GM21717 (cell line): ENCODE results near the gene TTBK1.

Experiments
- ATAC-seq: cut with Tn5 transposase; IDR thresholded peaks from one replicate; pipeline ENCODE4 v1.9.1; 2021; ENCODE audit warnings: mild to moderate bottlenecking, moderate library complexity; ENCODE audit not compliant: unreplicated experiment

Gene TTBK1

DNA sequence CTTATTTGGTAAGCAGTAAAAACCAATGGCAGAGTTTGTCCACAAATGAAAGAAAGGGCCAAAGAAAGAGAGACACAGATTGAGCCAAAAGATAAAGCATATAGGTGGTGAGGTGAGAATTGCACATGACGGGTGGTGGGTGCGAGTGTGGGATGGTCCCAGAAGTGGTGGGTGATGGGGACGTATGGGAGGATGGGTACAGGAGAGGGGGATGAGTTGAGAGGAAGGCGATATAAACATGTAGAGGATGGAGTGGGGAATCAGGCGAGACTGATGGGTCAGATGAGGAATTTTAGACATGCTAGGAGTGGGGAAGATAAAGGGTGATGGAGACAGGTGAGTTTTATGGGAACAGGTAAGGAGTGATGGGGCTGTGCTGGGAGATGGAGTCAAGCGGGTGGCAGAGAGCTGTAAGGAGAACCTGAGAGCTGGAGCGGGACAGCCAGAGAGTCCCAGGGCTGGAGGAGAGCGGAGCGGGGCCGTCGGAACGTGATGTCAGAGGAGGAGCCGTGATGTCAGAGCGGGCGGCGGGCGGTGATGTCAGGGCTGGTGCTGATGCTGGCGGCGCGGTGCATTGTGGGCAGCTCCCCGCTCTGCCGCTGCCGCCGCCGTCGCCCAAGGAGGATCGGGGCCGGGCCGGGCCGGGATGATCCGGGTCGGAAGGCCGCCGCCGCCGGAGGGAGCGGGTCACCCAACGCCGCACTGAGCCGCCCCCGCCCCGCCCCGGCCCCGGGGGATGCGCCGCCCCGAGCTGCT lies at the start of gene TTBK1:
Gene TTBK1 (plus strand): TSS at position 574 of the 756 bp plus-strand sequence. CDS start 3,180 bp downstream, outside the sequence.
- ATAC-seq = no peak

DNA sequence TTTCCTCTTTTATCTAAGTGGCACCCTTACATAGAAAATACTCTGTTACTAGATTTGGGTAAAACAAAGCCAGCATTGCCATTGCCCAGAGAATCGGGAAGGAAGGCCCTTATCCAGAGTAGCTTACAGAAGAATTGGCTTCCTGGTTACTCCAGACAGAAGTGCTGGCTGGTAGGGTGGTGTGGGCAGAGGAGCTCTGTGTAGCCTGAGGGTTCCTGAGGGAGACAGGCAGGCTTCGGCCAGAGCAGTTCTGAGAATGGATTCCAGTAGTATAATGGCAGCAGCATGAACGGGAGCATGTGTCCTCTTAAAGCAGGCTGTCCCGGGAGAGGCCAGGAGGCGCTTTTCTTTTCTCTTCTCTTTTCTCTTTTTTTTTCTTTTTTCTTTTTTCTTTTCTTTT lies 49.4 kb upstream of the TTBK1 start:
- ATAC-seq = no peak

DNA sequence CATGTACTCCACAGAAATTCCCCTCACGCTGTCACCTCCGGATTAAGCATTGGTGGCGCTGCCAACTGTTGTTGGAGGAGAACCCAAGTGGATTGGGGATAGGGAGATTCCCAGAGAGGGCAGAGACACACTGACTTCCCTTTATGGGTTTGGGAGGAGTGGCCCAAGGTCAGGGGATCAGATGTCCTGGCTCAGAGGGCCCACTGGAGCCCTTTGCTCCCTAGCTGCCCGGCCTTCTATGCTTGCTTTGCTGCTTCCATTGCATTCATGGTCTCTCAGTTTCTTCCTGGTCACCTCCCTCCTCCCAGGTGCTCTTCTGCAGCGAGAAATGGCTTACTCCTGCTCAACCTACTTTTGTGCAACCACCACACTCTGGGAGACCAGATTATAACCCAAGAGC lies 46.9 kb upstream of the TTBK1 start:
- ATAC-seq = no peak

DNA sequence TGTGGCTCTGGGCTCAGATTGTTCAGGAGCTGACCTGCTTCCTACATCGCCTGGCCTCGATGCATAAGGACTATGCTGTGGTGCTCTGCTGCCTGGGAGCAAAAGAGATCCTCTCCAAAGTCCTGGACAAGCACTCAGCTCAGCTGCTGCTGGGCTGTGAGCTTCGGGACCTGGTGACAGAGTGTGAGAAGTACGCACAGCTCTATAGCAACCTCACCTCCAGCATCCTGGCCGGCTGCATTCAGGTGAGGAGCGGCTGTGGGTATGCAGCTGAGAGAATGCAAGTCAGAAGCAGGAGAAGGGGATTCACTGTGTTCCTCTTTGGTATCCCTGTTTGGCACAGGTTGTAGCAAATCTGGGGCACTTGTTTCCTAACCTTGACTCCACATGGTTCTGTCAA lies 43.4 kb upstream of the TTBK1 start:
- no peak for ATAC-seq

DNA sequence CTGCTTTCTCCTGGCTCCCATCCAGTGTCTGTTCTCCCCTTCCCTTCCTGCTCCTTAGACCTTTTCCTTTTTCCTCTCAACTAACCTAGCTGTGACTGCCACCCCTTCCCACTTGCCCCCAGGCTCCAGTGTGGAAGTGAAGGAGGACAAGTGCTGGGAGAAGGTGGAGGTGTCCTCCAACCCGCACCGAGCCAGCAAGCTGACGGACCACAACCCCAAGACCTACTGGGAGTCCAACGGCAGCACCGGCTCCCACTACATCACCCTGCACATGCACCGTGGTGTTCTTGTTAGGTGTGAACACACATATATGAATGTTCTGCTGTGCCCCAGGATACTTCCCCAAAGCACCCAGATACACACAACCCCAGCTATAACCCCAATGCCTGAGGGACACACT lies 42.7 kb upstream of the TTBK1 start:
- no peak for ATAC-seq

DNA sequence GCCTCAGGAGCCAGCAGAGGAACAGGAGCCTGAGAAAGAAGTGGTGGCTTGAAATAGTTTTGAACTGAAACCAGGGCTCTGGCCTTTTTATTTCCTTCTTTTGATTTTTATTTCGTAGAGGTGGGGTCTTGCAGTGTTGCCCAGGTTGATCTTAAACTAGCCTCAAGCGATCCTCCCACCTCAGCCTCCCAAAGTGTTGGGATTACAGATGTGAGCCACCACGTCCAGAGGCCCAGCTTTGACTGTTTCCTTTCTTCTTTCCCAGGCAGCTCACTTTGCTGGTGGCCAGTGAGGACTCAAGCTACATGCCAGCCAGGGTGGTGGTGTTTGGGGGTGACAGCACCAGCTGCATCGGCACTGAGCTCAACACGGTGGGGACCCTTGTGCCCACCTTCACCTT lies 40.8 kb upstream of the TTBK1 start:
- ATAC-seq = no peak

DNA sequence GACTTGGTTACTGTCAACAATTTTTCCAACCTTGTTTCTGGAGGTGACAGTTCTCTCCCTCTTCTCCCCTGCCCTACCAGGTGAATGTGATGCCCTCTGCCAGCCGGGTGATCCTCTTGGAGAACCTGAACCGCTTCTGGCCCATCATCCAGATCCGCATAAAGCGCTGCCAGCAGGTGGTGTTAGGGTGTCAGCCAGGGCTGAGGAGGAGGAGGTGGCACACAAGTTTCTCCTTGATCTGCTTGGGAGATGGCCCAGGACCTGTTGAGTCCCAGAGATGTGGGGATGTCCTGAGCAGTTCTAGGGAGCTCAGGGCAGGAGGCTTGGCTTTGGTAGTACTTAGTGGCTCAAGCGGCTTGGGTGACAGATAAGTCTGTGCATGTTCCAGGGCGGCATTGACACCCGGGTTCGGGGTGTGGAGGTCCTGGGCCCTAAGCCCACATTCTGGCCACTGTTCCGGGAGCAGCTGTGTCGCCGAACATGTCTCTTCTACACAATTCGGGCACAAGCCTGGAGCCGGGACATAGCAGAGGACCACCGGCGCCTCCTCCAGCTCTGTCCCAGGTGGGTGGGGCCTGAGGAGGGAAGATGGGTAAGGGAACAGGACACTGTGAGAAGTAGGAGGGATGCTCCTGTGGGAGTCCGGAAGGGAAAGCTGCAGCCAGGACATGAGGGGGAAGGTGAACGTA lies 40.1 kb upstream of the TTBK1 start:
- no peak for ATAC-seq

DNA sequence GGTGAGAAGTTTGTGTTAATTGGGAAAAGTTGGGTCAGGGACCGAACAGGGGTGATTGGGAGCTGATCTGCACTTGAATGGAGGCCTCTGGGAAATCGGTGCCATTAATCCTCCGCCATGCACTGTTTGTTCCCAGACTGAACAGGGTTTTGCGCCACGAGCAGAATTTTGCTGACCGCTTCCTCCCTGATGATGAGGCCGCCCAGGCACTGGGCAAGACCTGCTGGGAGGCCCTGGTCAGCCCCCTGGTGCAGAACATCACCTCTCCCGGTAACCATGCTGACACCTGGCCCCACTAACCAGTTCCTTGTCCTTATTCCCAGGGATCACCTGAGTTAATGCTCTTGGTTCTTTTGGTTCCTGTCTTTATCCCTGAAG lies 39.6 kb upstream of the TTBK1 start:
- no peak for ATAC-seq

DNA sequence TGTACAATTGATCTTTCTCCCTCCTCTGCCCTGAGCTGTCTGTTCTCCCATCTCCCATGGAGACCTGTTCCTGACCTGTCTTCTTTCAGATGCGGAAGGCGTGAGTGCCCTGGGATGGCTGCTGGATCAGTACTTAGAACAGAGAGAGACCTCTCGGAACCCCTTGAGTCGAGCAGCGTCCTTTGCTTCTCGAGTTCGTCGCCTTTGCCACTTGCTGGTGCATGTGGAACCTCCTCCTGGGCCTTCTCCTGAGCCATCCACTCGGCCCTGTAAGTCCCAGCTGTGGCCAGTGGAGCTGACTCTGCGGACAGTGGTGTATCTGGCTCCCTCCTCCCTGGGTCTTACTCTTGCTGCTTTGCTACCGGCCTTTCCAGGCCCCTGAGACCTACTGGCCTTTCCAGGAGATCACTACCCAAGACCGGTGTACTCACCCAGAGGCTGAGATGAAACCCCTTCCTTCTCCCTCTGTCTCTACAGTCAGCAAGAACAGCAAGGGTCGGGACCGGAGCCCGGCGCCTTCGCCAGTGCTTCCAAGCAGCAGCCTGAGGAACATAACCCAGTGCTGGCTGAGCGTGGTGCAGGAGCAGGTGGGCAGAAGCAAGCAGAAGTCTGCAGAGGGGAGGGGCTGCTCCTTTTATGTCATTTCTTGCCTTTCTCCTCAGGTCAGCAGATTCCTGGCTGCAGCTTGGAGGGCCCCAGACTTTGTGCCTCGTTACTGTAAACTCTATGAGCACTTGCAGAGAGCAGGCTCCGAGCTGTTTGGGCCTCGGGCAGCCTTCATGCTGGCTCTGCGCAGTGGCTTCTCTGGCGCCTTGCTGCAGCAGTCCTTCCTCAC lies 38.8 kb upstream of the TTBK1 start:
- no peak for ATAC-seq

DNA sequence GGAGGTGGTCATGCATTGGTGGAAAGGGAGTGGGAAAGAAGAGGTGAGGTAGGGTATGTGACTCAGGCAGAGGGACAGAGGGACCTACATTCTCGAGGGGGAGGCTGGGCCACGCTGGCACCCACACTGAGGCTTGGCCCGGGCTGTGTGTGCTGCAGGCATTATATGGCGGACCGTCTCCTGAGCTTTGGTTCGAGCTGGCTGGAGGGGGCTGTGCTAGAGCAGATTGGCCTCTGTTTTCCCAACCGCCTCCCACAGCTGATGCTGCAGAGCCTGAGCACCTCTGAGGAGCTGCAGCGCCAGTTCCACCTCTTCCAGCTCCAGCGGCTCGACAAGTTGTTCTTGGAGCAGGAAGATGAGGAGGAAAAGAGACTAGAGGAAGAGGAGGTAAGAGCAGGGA lies 37.4 kb upstream of the TTBK1 start:
- no peak for ATAC-seq

DNA sequence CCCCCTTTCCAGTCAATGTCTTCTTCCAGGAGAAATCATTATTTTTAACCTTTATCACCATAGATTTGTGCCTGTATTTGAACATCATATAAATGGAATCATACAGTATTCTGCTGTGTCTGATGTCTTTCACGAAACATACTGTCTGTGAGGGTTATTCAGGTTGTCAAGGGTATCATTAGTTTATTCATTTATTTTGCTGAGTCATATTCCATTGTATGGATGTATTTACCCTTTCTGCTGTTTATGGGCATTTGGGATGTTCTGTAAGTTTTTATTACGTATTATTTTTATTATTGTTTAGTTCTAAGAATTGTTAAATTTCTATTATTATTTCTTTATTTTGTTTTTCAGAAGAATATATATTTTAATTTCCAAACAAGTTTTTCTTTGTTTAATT lies 36.0 kb upstream of the TTBK1 start:
- no peak for ATAC-seq

DNA sequence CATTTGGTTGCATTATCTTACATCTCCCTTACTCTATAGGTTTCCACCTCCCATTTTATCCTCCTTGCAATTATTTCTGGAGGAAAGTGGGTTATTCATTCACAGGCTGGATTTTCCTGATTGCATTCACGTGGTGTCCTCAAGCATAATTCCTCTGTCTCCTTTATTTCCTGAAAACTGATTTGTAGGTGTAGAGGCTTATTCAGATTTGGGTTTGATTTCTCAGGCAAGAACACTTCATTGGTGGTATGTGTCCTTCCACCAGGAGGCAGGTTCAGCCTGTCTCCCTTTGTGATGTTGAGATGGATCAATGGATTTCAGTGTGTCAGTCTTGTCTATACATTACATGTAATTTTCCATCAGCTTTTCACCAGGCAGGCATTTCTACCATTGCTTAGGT lies 31.3 kb upstream of the TTBK1 start:
- no peak for ATAC-seq

DNA sequence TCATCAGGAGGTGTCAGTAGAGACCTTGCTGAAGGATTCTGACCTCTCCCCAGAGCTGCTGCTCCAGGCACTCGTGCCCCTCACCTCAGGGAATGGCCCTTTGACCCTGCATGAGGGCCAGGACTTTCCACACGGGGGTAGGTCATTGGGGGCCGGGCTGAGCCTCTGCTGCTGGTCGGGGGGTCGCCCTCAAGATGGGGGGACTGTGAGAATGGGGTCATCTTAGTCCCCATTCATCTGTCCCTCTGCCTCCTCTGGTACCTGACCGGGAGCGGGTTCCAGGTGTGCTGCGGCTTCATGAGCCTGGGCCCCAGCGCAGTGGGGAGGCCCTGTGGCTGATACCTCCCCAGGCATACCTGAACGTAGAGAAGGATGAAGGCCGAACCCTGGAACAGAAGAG lies 29.9 kb upstream of the TTBK1 start:
- no peak for ATAC-seq

DNA sequence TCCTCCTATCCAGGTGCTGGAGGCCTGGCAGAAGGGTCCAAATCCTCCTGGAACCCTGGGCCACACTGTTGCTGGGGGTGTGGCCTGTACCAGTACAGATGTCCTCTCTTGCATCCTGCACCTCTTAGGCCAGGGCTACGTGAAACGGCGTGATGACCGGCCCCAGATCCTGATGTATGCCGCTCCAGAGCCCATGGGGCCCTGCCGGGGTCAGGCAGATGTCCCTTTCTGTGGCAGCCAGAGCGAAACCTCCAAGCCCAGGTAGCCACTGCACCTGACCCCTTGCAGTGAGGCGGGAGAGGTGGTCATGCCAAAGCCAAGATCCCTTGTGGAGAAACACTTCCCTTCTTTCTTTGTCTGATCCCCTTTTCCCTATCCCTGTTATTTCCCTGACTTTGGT lies 28.2 kb upstream of the TTBK1 start:
- no peak for ATAC-seq

DNA sequence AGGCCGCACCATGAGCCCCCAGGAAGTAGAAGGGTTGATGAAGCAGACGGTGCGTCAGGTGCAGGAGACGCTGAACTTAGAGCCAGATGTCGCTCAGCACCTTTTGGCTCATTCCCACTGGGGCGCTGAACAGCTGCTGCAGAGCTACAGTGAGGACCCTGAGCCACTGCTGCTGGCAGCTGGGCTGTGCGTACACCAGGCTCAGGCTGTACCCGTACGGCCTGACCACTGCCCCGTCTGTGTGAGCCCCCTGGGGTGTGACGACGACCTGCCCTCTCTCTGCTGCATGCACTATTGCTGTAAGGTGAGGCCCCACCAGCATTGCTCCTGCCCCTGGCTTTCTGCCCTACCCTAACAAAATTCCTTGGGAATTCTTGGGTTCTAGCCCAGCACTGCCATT lies 27.1 kb upstream of the TTBK1 start:
- ATAC-seq = no peak

DNA sequence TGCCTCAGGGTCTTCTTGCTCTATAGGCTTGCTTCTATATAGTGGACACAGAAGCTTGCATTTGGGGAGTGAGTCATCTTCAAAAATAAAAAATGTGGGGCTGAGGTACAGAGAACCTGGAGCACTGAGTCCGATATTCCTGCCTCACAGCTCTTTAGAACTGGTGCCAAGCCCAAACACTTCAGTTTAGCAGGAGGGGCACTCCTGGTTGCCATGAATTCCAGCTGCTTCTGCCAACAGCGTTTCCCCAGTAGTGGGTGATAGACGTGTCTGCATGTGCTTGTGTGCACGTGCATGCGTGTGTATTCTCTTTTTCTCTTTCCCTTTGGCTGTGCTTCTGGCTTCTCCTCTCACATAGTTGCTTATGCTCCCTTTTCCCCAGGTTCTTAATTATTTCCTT lies 25.9 kb upstream of the TTBK1 start:
- no peak for ATAC-seq

DNA sequence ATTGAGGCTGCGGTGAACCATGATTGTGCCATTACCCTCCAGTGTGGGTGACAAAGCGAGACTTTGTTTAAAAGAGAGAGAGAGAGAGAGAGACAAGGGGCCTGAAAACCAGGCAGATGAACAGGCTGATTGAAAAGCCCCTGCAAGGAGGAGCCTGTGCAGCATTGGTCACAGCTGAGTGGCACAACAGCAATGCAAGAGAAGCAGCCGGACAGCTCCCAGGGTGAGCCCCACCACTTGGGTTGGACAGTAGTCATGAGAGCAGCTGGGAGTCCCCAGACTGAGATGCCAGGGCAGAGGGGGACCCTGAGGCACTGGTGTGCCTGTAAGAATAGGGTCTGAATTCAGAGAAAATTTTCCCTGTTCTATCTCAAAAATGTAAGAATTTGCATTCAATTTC lies 24.2 kb upstream of the TTBK1 start:
- ATAC-seq = no peak

DNA sequence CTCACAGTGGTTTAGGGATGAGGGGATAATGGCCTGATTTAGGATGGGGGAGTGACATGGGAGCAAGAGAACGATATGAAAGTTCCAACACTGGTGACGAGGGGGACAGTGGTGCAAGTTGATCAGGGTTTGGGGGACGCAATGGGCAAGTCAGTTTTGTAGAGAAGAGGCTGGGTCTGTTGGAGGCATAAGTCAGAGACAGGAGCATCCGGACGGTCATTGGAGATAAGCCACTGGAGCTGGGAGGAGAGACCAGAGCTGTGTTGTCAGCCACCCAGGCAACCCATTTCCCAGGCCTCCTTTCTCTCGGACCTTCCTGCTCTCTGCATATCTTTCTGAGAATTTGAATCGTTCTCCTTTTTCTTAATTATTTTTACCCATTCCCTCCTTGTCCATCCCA lies 23.5 kb upstream of the TTBK1 start:
- no peak for ATAC-seq

DNA sequence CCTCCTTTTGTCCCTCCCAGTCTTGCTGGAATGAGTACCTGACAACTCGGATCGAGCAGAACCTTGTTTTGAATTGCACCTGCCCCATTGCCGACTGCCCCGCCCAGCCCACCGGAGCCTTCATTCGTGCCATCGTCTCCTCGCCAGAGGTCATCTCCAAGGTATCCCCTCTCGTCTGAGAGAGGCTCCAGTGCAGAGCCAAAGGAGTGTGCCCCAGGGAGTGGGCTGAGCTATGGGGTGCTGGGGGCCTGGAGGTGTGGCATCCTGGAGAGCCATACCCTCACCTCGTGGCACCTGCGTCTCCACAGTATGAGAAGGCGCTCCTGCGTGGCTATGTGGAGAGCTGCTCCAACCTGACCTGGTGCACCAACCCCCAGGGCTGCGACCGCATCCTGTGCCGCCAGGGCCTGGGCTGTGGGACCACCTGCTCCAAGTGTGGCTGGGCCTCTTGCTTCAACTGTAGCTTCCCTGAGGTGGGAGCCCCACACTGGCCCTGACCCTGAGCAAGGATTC lies 22.8 kb upstream of the TTBK1 start:
- no peak for ATAC-seq

DNA sequence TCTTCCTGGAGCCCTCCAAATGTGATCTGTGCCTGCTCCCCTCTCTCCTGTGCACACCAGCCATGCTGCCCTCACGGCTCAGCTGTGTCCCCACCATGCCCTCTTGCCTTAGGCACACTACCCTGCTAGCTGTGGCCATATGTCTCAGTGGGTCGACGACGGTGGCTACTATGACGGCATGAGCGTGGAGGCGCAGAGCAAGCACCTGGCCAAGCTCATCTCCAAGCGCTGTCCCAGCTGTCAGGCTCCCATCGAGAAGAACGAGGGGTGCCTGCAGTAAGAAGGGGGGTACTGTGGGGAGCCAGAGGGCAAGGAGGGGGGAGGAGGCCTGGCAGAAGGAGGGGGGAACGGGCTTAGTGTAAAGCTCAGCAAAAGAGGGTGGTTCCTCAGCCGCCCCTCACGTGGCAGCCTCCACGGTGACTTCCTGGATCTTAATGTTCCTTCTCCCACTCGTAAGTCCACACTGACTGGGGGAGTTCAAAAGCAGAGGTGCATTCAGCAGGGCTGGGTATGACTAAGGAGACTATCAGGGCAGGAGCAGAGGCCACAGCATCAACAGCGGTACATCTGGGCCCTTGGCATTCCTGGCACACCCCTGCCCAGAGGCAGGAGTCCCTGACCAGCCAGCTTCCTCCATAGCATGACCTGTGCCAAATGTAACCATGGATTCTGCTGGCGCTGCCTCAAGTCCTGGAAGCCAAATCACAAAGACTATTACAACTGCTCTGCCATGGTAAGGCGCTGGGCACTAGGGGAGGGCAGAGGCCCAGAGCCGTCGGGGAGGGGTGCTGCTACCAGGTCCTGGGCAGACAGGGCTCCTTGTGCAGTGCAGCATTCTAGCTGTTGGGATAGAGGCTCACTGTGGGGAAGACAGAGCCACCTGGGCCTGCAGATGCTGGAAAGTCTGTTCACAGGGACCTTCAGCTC lies 22.0 kb upstream of the TTBK1 start:
- ATAC-seq = no peak
